Cardiac fibroblast (primary cell): ENCODE results near the gene ANKHD1.
A peak's percentile ranks its signal among the peaks of the same experiment; 100 is the strongest.
"Not testable (repeated sequence)": the region's sequence is repeated elsewhere in the genome, so short reads cannot be mapped to it uniquely, and the experiment has no call there.

Source experiments
- DNase-seq, 2 donors: peaks; one replicate each; pipeline versions ENCODE4 v3.0.0 to v3.0.0-alpha.2; 2010; ENCODE audit warnings: low read depth in 2 of 2
- H3K4me3 ChIP-seq, 2 donors: replicated peaks in 1 of 2; 1 replicate in 1 of 2; 2 replicates in 1 of 2; pipeline ENCODE4 v1.5.1; 2011; ENCODE audit warnings: low read depth in 2 of 2, low read length in 2 of 2, mild to moderate bottlenecking in 2 of 2, moderate library complexity in 1 of 2
- TF ChIP-seq, protein P1 (sequence below): IDR thresholded peaks from one replicate; pipeline ENCODE4 v1.5.1; 2011; ENCODE audit warnings: low read depth, mild to moderate bottlenecking, low read length, inconsistent platforms

Gene ANKHD1

GRCh38 chr5:140571105-140571504, 169.5 kb downstream of the ANKHD1 start:
- no peak for DNase-seq
- H3K4me3 ChIP-seq: no peak overlapping the region
- TF ChIP-seq, protein P1, sequence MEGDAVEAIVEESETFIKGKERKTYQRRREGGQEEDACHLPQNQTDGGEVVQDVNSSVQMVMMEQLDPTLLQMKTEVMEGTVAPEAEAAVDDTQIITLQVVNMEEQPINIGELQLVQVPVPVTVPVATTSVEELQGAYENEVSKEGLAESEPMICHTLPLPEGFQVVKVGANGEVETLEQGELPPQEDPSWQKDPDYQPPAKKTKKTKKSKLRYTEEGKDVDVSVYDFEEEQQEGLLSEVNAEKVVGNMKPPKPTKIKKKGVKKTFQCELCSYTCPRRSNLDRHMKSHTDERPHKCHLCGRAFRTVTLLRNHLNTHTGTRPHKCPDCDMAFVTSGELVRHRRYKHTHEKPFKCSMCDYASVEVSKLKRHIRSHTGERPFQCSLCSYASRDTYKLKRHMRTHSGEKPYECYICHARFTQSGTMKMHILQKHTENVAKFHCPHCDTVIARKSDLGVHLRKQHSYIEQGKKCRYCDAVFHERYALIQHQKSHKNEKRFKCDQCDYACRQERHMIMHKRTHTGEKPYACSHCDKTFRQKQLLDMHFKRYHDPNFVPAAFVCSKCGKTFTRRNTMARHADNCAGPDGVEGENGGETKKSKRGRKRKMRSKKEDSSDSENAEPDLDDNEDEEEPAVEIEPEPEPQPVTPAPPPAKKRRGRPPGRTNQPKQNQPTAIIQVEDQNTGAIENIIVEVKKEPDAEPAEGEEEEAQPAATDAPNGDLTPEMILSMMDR: no peak

DNA sequence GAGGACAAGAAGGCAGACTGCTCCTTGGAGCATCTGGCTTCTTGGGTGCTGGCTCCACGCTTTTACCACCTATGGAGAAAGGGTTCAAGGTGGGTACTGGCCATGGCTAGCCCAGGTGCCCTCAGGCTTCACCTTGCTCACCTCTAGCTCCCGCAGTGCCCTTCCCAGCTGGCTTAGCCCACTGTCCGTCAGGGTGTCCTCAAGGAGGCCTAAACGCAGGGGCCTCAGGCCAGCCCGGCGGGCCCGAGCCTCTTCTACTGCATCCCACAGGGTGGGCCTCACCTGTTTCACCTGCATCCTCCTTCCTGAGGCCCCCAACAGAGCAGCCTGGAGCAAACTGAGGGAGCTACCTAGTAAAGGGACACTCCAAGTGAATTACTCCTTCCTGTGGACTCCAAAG, 172.1 kb downstream of the ANKHD1 start:
- no peak for DNase-seq
- TF ChIP-seq, protein P1: no peak

GRCh38 chr5:140574165-140574564, 172.5 kb downstream of the ANKHD1 start:
- DNase-seq: peak in 1 of 2 donors; percentile 88
- TF ChIP-seq, protein P1: no peak
- no peak overlapping the region for H3K4me3 ChIP-seq

More for the DNA sequence above, 172.1 kb downstream of the ANKHD1 start:
- no peak overlapping the region for H3K4me3 ChIP-seq

GRCh38 chr5:140575309-140575708, 173.7 kb downstream of the ANKHD1 start:
- peak; percentile 75 to 78 for DNase-seq
- no peak overlapping the region for H3K4me3 ChIP-seq
- TF ChIP-seq, protein P1: peak; percentile 69

DNA sequence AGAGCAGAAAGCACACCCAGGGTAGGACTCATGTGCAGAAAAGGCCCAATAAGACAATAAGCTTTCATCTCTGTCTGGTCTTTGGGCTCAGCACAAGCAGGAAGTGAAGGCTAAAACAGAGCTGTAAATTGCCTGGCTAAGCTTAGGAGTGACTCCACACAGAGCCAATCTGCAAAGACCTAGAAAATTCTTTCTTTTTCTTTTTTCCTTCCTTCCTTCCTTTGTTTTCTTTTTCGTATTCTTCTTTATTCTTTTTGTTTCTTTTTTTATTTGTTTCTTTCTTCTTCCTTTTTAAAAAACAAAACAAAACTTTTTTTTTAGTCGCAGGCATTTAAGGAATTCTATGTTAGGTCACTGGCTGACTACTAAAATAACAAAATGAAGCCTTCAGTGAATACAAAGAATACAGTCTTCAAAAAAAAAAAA, 175.2 kb downstream of the ANKHD1 start:
- TF ChIP-seq, protein P1: no peak
- peak; percentile 36 to 37 for DNase-seq
- H3K4me3 ChIP-seq: no peak overlapping the region

- not testable (repeated sequence) for H3K4me3 ChIP-seq, DNase-seq
These were observed 177.6 kb downstream of the ANKHD1 start for GRCh38 chr5:140579188-140579747.

GRCh38 chr5:140587495-140587894, 185.9 kb downstream of the ANKHD1 start:
- no peak for DNase-seq
- no peak overlapping the region for H3K4me3 ChIP-seq
- TF ChIP-seq, protein P1: no peak
